Activated CD4-positive, alpha-beta memory T cell treated with anti-CD3 and anti-CD28 coated beads for 36 hours (primary cell): Measurements from ENCODE around the gene ZNF90. TPM values are rescaled to one million over a fixed set of nuclear protein-coding genes. Genes with fewer than 3 reads are reported as not detected.
A peak's percentile ranks its signal among the peaks of the same experiment; 100 is the strongest.
"Not testable (repeated sequence)": the region's sequence is repeated elsewhere in the genome, so short reads cannot be mapped to it uniquely, and the experiment has no call there.

Experiments used
- CTCF ChIA-PET: fragments of 350-600 bp; sonication (Branson Sonifier 250); formaldehyde crosslinking; loops from one replicate; lab custom pipeline; 2021; ENCODE audit warnings: antibody characterized with exemption, inconsistent platforms; lab: Charles Lee
- POLR2A ChIA-PET: fragments of 350-600 bp; sonication (Branson Sonifier 250); formaldehyde crosslinking; loops from one replicate; lab custom pipeline; 2021; ENCODE audit warnings: antibody characterized with exemption; lab: Charles Lee
- DNase-seq: peaks from one replicate; pipeline ENCODE4 v3.0.0-alpha.2; 2020
- H3K27ac Mint-ChIP-seq: one replicate; pipeline ENCODE4 v1.8.0; 2021; ENCODE audit warnings: mixed read lengths
- H3K27me3 Mint-ChIP-seq: one replicate; pipeline ENCODE4 v1.8.0; 2021; ENCODE audit warnings: mixed read lengths
- H3K36me3 Mint-ChIP-seq: one replicate; pipeline ENCODE4 v1.8.0; 2021; ENCODE audit warnings: mixed read lengths
- H3K4me1 Mint-ChIP-seq: one replicate; pipeline ENCODE4 v1.8.0; 2021; ENCODE audit warnings: low read depth, mixed read lengths
- H3K4me3 Mint-ChIP-seq: one replicate; pipeline ENCODE4 v1.8.0; 2021; ENCODE audit warnings: mild to moderate bottlenecking, mixed read lengths
- H3K9me3 Mint-ChIP-seq: one replicate; pipeline ENCODE4 v1.8.0; 2021; ENCODE audit warnings: mixed read lengths
- intact Hi-C: fragments of 100-400 bp; cut with micrococcal nuclease; formaldehyde crosslinking; loops from one replicate; pipeline ENCODE4 v1.15.1; 2023
- total RNA-seq, 2 experiments: library from RNA; stranded (reverse); gene quantifications; one replicate each; pipeline ENCODE4 v1.2.3, GENCODE V29; 2021

The ZNF90 gene
- total RNA-seq, 2 experiments from 2014 or later, result 13.8 to 16.3 TPM

- H3K36me3 Mint-ChIP-seq, result peaks cover 63% of the 10 kb centered on the region
Observed at GRCh38 chr19:20107301-20107700, 29.5 kb downstream of the ZNF90 start.

GRCh38 chr19:20118064-20118839 is 40.5 kb downstream of the ZNF90 start:
- H3K9me3 Mint-ChIP-seq, result peaks cover 67% of the 10 kb centered on the region
- intact Hi-C loops, H3K4me3 Mint-ChIP-seq, H3K27ac Mint-ChIP-seq, DNase-seq, H3K27me3 Mint-ChIP-seq, H3K4me1 Mint-ChIP-seq, CTCF ChIA-PET, POLR2A ChIA-PET: not testable (repeated sequence)
- H3K36me3 Mint-ChIP-seq, result peaks cover 77% of the 10 kb centered on the region

More at GRCh38 chr19:20107301-20107700, 29.5 kb downstream of the ZNF90 start:
- Mint-ChIP-seq H3K27ac (no peak overlapping the region), H3K4me1 (no peaks in the 10 kb centered on the region), H3K4me3 (no peak overlapping the region), H3K9me3 (peaks cover 59% of the 10 kb centered on the region), H3K27me3 (no peaks in the 10 kb centered on the region)
- intact Hi-C loops, result no loop called here
- CTCF ChIA-PET, result no interaction called here
- no peak for DNase-seq
- POLR2A ChIA-PET, result no interaction called here

- Mint-ChIP-seq H3K27me3 (no peaks in the 10 kb centered on the region), H3K27ac (no peak overlapping the region), H3K9me3 (peaks cover 64% of the 10 kb centered on the region), H3K4me3 (no peak overlapping the region), H3K4me1 (no peaks in the 10 kb centered on the region), H3K36me3 (peaks cover 58% of the 10 kb centered on the region)
- CTCF ChIA-PET, result interaction anchor here (0.8 kb wide), 1 partner anchor 128 kb away, joined by 3 read pairs; no protein-coding TSS in a partner anchor
- POLR2A ChIA-PET, result no interaction called here
- intact Hi-C loops, result no loop called here
- DNase-seq, result no peak
Observed at GRCh38 chr19:20124879-20125278, 47.1 kb downstream of the ZNF90 start.

- H3K36me3 Mint-ChIP-seq, result peaks cover 19% of the 10 kb centered on the region
- H3K27me3 Mint-ChIP-seq, DNase-seq, CTCF ChIA-PET, H3K27ac Mint-ChIP-seq, H3K4me1 Mint-ChIP-seq, intact Hi-C loops, H3K4me3 Mint-ChIP-seq, POLR2A ChIA-PET: not testable (repeated sequence)
- peaks cover 47% of the 10 kb centered on the region for H3K9me3 Mint-ChIP-seq
Observed at GRCh38 chr19:20132933-20133332, 55.1 kb downstream of the ZNF90 start.

GRCh38 chr19:20137714-20138113 is 59.9 kb downstream of the ZNF90 start:
- H3K4me3 Mint-ChIP-seq, CTCF ChIA-PET, intact Hi-C loops, DNase-seq, H3K4me1 Mint-ChIP-seq, H3K27ac Mint-ChIP-seq, POLR2A ChIA-PET, H3K36me3 Mint-ChIP-seq, H3K27me3 Mint-ChIP-seq: not testable (repeated sequence)
- H3K9me3 Mint-ChIP-seq, result peaks cover 44% of the 10 kb centered on the region

GRCh38 chr19:20151617-20152145 is 73.9 kb downstream of the ZNF90 start:
- intact Hi-C loops, result no loop called here
- Mint-ChIP-seq H3K9me3 (no peaks in the 10 kb centered on the region), H3K27me3 (no peaks in the 10 kb centered on the region), H3K36me3 (no peaks in the 10 kb centered on the region), H3K4me3 (no peak overlapping the region), H3K4me1 (no peaks in the 10 kb centered on the region), H3K27ac (no peak overlapping the region)
- POLR2A ChIA-PET, result no interaction called here
- DNase-seq, result no peak
- CTCF ChIA-PET, result no interaction called here

- H3K27me3 Mint-ChIP-seq, H3K27ac Mint-ChIP-seq, H3K4me1 Mint-ChIP-seq, H3K9me3 Mint-ChIP-seq, H3K4me3 Mint-ChIP-seq, DNase-seq, intact Hi-C loops, H3K36me3 Mint-ChIP-seq, CTCF ChIA-PET: not testable (repeated sequence)
- POLR2A ChIA-PET, result interaction anchor here (0.6 kb wide), 1 partner anchor 304 kb away, joined by 4 read pairs; no protein-coding TSS in a partner anchor
Observed at GRCh38 chr19:20152506-20152905, 74.7 kb downstream of the ZNF90 start.

- Mint-ChIP-seq H3K4me3 (no peak overlapping the region), H3K9me3 (no peaks in the 10 kb centered on the region), H3K27ac (no peak overlapping the region), H3K27me3 (no peaks in the 10 kb centered on the region), H3K36me3 (no peaks in the 10 kb centered on the region), H3K4me1 (no peaks in the 10 kb centered on the region)
- intact Hi-C loops, result no loop called here
- ChIA-PET POLR2A (no interaction called here), CTCF (no interaction called here)
- no peak for DNase-seq
Observed at GRCh38 chr19:20153281-20153680, 75.5 kb downstream of the ZNF90 start.

GRCh38 chr19:20154636-20155035 is 76.8 kb downstream of the ZNF90 start:
- Mint-ChIP-seq H3K27ac (no peak overlapping the region), H3K9me3 (no peaks in the 10 kb centered on the region), H3K36me3 (no peaks in the 10 kb centered on the region), H3K27me3 (no peaks in the 10 kb centered on the region), H3K4me1 (no peaks in the 10 kb centered on the region), H3K4me3 (no peak overlapping the region)
- DNase-seq, result no peak
- CTCF ChIA-PET, result no interaction called here
- POLR2A ChIA-PET, result no interaction called here
- intact Hi-C loops, result no loop called here

- Mint-ChIP-seq H3K9me3 (peaks cover 8% of the 10 kb centered on the region), H3K36me3 (peaks cover 7% of the 10 kb centered on the region), H3K27me3 (no peaks in the 10 kb centered on the region), H3K4me1 (peaks cover 26% of the 10 kb centered on the region), H3K4me3 (no peak overlapping the region), H3K27ac (no peak overlapping the region)
- POLR2A ChIA-PET, result no interaction called here
- CTCF ChIA-PET, result no interaction called here
- peak; percentile 12 for DNase-seq
- intact Hi-C loops, result no loop called here
Observed at GRCh38 chr19:20162821-20163220, 85.0 kb downstream of the ZNF90 start.

- CTCF ChIA-PET, result no interaction called here
- Mint-ChIP-seq H3K4me1 (peaks cover 29% of the 10 kb centered on the region), H3K4me3 (no peak overlapping the region), H3K27me3 (no peaks in the 10 kb centered on the region), H3K36me3 (peaks cover 14% of the 10 kb centered on the region), H3K27ac (no peak overlapping the region), H3K9me3 (peaks cover 8% of the 10 kb centered on the region)
- intact Hi-C loops, result no loop called here
- POLR2A ChIA-PET, result no interaction called here
- no peak for DNase-seq
Observed at GRCh38 chr19:20164456-20164855, 86.7 kb downstream of the ZNF90 start.

GRCh38 chr19:20165971-20166592 is 88.3 kb downstream of the ZNF90 start:
- H3K4me1 Mint-ChIP-seq, result peaks cover 37% of the 10 kb centered on the region
- peaks cover 23% of the 10 kb centered on the region for H3K36me3 Mint-ChIP-seq
- intact Hi-C loops, result loop anchor here (5.0 kb wide), 3 partner anchors 71 to 1401 kb away; no protein-coding TSS in a partner anchor
- CTCF ChIA-PET, result interaction anchor here (0.8 to 2.5 kb wide), 5 partner anchors 72 to 1318 kb away, joined by 3 to 11 read pairs (median 3); partner anchors contain the start of gene ZNF737
- no peak overlapping the region for H3K4me3 Mint-ChIP-seq
- POLR2A ChIA-PET, result interaction anchor here (0.6 to 2.0 kb wide), 5 partner anchors 49 to 399 kb away, joined by 4 to 12 read pairs (median 9); partner anchors contain the start of genes ZNF737 and ZNF90
- H3K27me3 Mint-ChIP-seq, result no peaks in the 10 kb centered on the region
- no peak for DNase-seq
- H3K9me3 Mint-ChIP-seq, result peaks cover 10% of the 10 kb centered on the region
- H3K27ac Mint-ChIP-seq, result no peak overlapping the region
